ENCODE results near the gene KIF27.
A peak's percentile ranks its signal among the peaks of the same experiment; 100 is the strongest.
"Not testable (repeated sequence)": the region's sequence is repeated elsewhere in the genome, so short reads cannot be mapped to it uniquely, and the experiment has no call there.

KIF27 gene

DNA sequence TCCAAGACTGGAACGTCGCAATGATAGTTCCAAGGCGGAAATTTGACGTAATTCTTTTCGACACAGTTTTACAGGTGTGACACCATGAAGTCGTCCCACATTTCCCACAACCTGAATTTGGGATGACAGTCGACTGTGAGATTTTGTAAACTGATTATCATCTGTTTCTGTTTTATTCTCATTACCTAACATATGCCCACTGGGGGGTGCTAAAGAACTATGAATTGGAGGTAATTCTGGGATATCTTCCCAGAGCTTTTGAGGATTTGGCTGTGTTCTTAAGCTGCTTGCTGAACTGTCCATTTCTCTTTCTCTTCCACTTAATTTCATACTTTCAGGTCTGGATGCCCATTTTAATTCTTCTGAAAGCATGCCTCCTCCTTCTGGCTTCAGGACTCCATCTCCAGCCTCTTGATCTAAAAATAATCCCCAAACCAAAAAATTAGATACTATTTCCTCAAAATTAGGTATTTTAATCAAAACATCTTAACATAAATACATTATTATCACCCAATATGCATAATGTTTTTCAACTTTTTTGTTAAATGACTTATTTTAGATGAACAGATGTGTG, 84.1 kb downstream of the KIF27 start:
- not testable (repeated sequence) for H3K27ac Mint-ChIP-seq; H3K4me1 Mint-ChIP-seq; H3K4me3 Mint-ChIP-seq; H3K36me3 Mint-ChIP-seq (ENCODE audit: low read depth); H3K9me3 Mint-ChIP-seq; H3K27me3 Mint-ChIP-seq (ENCODE audit: low read depth)
- TF ChIP-seq, protein P1, sequence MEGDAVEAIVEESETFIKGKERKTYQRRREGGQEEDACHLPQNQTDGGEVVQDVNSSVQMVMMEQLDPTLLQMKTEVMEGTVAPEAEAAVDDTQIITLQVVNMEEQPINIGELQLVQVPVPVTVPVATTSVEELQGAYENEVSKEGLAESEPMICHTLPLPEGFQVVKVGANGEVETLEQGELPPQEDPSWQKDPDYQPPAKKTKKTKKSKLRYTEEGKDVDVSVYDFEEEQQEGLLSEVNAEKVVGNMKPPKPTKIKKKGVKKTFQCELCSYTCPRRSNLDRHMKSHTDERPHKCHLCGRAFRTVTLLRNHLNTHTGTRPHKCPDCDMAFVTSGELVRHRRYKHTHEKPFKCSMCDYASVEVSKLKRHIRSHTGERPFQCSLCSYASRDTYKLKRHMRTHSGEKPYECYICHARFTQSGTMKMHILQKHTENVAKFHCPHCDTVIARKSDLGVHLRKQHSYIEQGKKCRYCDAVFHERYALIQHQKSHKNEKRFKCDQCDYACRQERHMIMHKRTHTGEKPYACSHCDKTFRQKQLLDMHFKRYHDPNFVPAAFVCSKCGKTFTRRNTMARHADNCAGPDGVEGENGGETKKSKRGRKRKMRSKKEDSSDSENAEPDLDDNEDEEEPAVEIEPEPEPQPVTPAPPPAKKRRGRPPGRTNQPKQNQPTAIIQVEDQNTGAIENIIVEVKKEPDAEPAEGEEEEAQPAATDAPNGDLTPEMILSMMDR (IDR thresholded peaks at IDR 0.05; ENCODE audit: unreplicated experiment in 3 of 3): peak in 1 of 3 experiments; percentile 17

DNA sequence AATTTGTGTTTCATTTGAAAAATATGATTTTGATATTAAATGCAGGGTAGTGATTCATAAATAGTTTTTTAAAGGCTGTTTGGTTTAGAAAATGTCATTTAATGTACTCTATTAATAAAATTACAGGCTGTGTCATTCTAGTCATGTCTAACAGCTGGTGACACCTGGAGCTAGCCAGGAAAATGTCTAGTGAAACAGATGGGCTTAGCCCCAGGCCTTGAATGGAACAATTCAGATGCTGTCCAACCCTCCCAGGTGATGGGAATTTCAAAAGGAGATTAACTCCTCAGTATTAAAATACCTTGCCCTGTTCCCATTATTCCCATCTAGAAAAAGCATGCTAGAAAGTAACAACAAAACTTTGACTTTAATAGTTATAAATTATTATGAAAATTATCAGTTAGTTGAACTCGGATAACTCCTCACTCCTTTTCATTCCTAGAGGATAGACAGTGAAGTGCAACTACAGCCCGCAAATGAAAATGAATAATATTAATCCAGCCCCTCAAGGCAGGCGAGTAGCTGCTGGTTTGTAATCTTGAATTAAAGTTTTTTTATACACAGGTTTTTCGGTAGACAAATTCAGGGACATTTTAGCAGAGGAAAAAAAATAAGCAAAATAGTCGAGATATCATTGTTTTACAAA, 90.7 kb downstream of the KIF27 start:
- TF ChIP-seq, protein P1 (IDR thresholded peaks at IDR 0.05; ENCODE audit: unreplicated experiment in 3 of 3): peak in 1 of 3 experiments; percentile 27
- not testable (repeated sequence) for H3K36me3 Mint-ChIP-seq (ENCODE audit: low read depth); H3K27me3 Mint-ChIP-seq (ENCODE audit: low read depth); H3K9me3 Mint-ChIP-seq; H3K27ac Mint-ChIP-seq; H3K4me3 Mint-ChIP-seq; H3K4me1 Mint-ChIP-seq

DNA sequence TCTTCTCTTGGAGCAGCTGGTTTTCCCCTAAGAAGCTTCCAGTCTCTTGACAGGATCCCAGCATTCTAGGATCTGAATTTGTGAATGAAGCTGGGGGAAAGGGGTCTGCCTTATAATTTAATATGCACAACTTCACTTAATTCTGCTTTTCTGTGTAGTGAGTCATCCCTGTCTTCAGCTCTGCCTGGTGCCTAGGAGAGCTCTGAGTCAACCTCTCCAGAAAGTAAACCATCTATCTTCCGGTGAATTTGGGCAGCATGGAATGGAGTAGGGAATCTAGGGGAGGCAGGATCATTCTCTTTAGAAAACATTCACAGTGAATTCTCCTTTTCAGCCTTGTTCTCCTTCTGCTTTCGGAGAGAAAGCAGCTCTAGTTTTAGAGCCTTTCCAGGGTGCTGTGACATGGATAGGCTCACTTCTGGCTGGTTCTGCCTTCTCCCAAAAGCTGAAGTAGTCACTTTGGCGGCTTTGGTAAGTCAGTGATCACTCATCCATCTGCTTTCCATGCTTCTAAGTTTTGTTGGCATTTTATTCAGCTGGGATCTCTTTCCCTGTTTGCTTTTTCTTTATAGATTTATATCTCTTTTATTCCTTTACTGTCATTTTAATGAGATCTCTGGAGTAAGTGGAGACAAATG, 96.1 kb downstream of the KIF27 start:
- H3K27me3 Mint-ChIP-seq (ENCODE audit: low read depth); H3K27ac Mint-ChIP-seq; H3K4me1 Mint-ChIP-seq; H3K36me3 Mint-ChIP-seq (ENCODE audit: low read depth); H3K4me3 Mint-ChIP-seq; H3K9me3 Mint-ChIP-seq: not testable (repeated sequence)

DNA sequence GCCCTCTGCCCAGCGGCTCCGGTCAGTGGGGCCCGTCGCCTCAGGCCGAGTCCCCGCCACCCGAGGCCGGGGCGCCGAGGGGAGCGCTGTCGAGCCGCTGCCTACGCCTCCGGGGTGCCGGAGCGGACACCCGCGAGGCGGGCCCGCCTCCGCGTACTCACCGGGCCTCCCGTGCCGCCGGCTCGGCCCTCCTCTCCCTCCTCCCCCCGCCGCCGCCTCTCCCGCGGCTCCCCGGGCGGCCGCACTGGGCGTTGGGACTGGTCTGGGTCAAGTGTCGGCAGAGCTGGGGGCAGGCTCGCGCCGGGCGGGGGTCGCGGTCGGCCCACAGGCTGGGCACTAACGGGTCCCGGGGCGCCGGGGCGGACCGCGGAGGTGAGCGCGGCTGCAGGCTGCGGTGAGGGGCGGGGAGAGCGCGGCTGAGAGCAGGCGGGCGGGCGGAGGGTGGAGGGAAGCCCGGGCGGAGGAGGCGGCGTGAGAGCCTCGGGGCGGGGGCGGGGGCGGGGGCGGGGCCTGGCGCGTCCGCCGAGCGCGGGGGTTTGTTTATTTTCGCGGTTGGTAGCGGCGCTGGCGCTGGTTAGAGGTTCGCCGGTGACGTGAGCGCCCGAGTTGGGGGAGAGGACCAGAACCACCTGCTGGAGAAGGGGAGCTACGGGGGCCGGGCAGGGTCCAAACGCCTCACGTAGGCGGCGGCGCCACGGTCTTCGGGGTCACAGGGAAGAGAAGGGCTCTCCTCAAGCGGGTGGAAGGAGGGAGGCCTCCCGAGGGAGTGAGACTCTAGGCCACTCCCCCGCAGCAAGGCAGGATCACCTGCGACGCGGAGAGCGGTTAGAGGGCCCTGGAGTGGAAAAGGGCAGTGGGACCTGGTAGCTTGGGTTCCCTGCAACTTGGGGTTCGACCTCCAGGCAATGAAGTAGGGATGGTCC, 103.6 kb downstream of the KIF27 start, which contains the start of gene GKAP1:
TSS of gene GKAP1 (minus strand) at position 414 of the 923 bp plus-strand sequence. CDS start 11,252 bp downstream, outside the sequence.
- H3K4me3 Mint-ChIP-seq: peak within 1 kb of the TSS; percentile 85 to 92 (median 87)
- peak within 1 kb of the TSS; percentile 29 to 75 (median 64) for H3K27ac Mint-ChIP-seq
- H3K27me3 Mint-ChIP-seq (ENCODE audit: low read depth); H3K36me3 Mint-ChIP-seq (ENCODE audit: low read depth); H3K9me3 Mint-ChIP-seq; H3K4me1 Mint-ChIP-seq: not testable (repeated sequence)

DNA sequence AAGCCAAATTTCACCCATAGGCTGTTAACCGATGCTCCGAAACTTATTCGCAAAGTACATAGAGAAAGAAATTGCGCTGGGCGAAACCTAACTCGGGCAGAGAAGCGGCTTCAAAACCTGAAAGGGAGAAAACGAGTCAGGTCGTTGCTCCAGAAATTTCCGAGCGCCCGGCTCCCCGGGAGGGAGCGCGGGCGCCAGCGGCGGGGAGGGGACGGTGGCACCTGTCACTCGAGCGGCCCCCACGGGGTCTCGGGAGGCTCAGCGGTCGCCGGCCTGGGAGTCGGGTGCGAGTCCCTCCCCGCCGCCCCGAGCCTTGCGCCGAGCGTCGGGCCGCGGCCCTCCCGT, 104.2 kb downstream of the KIF27 start:
- H3K36me3 Mint-ChIP-seq (ENCODE audit: low read depth); H3K27me3 Mint-ChIP-seq (ENCODE audit: low read depth); H3K4me1 Mint-ChIP-seq; H3K9me3 Mint-ChIP-seq: not testable (repeated sequence)
- H3K27ac Mint-ChIP-seq: peak overlapping the region; percentile 29 to 64 (median 57)
- H3K4me3 Mint-ChIP-seq: peak overlapping the region; percentile 85 to 92 (median 87)

DNA sequence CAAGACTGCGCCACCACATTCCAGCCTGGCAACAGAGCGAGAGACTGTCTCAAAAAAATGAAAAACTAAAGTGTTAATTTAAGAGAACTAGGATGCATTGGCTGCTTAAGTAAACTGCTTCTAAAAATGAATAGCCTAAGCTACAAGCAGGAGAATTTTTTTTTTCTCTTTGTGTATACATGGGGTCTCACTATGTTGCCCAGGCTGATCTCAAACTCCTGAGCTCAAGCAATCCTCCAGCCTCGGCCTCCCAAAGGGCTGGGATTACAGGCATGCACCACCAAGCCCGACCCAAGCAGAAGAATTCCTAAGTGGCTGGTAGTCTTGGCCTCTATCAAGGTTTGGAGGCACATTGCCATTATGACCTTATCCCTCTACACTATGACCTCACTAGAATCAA, 106.1 kb downstream of the KIF27 start:
- H3K27me3 Mint-ChIP-seq (ENCODE audit: low read depth); H3K27ac Mint-ChIP-seq; H3K36me3 Mint-ChIP-seq (ENCODE audit: low read depth); H3K9me3 Mint-ChIP-seq; H3K4me1 Mint-ChIP-seq: not testable (repeated sequence)
- H3K4me3 Mint-ChIP-seq: peak overlapping the region; percentile 39 to 55 (median 49)

DNA sequence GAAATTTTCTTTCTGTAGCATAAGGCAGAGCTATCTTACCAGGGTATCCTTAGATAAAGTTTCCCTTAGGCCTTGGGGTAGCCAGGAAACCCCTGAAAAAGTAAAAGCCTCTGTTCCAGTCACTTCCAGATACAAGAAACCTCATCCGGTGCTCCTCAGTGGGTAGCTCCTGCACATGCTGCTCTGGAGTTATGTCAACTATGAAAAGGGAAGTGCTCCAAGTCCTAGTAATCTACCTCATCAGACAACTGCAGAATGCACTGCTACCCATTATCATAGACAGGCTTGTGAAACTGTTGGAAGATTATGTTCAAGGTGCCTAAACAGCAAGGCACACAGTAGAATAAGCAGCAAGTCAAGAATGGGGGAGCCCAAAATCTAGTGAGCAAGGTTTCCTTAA, 112.0 kb downstream of the KIF27 start:
- H3K4me1 Mint-ChIP-seq: not testable (repeated sequence)

DNA sequence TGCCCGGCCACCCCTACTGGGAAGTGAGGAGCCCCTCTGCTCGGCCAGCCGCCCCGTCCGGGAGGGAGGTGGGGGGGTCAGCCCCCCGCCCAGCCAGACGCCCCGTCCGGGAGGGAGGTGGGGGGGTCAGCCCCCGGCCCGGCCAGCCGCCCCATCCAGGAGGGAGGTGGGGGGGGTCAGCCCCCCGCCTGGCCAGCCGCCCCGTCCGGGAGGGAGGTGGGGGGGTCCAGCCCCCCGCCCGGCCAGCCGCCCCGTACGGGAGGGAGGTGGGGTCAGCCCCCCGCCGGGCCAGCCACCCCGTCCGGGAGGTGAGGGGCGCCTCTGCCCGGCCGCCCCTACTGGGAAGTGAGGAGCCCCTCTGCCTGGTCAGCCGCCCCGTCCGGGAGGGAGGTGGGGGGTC, 116.8 kb downstream of the KIF27 start:
- H3K27me3 Mint-ChIP-seq (ENCODE audit: low read depth); H3K4me3 Mint-ChIP-seq; H3K9me3 Mint-ChIP-seq; H3K4me1 Mint-ChIP-seq; H3K27ac Mint-ChIP-seq: not testable (repeated sequence)
- H3K36me3 Mint-ChIP-seq (ENCODE audit: low read depth): peaks cover 44% of the 10 kb centered on the region

More for the DNA sequence above, 112.0 kb downstream of the KIF27 start:
- H3K27ac Mint-ChIP-seq; H3K4me3 Mint-ChIP-seq; H3K9me3 Mint-ChIP-seq; H3K27me3 Mint-ChIP-seq (ENCODE audit: low read depth): not testable (repeated sequence)
- peaks cover 22% of the 10 kb centered on the region for H3K36me3 Mint-ChIP-seq (ENCODE audit: low read depth)

DNA sequence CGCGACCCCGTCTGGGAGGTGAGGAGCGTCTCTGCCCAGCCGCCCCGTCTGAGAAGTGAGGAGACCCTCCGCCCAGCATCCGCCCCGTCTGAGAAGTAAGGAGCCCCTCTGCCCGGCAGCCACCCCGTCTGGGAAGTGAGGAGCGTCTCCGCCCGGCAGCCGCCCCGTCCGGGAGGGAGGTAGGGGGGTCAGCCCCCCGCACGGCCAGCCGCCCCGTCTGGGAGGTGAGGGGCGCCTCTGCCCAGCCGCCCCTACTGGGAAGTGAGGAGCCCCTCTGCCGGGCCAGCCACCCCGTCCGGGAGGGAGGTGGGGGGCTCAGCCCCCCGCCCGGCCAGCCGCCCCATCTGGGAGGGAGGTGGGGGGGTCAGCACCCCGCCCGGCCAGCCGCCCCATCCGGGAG, 117.3 kb downstream of the KIF27 start:
- H3K9me3 Mint-ChIP-seq; H3K27ac Mint-ChIP-seq; H3K4me1 Mint-ChIP-seq; H3K27me3 Mint-ChIP-seq (ENCODE audit: low read depth); H3K4me3 Mint-ChIP-seq: not testable (repeated sequence)
- H3K36me3 Mint-ChIP-seq (ENCODE audit: low read depth): peaks cover 45% of the 10 kb centered on the region

Data from nephron (organoid).